GM12874 (cell line): ENCODE results near the gene ZNF846.

Source experiments
- CTCF ChIP-seq: IDR thresholded peaks from 2 replicates; pipeline ENCODE4 v1.5.1; 2011; ENCODE audit warnings: low read depth, mild to moderate bottlenecking, control low read depth, low read length, moderate library complexity; ENCODE audit not compliant: insufficient read depth

The ZNF846 gene

GRCh38 chr19:9786819-9787218 is 18.3 kb upstream of the ZNF846 start:
- TF ChIP-seq CTCF, result no peak

GRCh38 chr19:9786342-9786741 is 17.8 kb upstream of the ZNF846 start:
- TF ChIP-seq CTCF, result no peak

GRCh38 chr19:9785367-9786331 is 17.1 kb upstream of the ZNF846 start:
- TF ChIP-seq CTCF, result no peak

- TF ChIP-seq CTCF, result no peak
These were observed 13.8 kb upstream of the ZNF846 start for GRCh38 chr19:9782338-9782737.

- TF ChIP-seq CTCF, result no peak
These were observed 10.7 kb downstream of the ZNF846 start for GRCh38 chr19:9757544-9758501.

- no peak for TF ChIP-seq CTCF
These were observed 15.7 kb downstream of the ZNF846 start for GRCh38 chr19:9752701-9753443.
